ENCODE measurements around the gene SYT5. TPM values are rescaled to one million over a fixed set of nuclear protein-coding genes. Genes with fewer than 3 reads are reported as not detected.
A peak's percentile ranks its signal among the peaks of the same experiment; 100 is the strongest.
"Not testable (repeated sequence)": the region's sequence is repeated elsewhere in the genome, so short reads cannot be mapped to it uniquely, and the experiment has no call there.

Gene SYT5
- total RNA-seq, 1 donor from 2014 or later, result 0.06 TPM

GRCh38 chr19:55208880-55209692 is 29.0 kb upstream of the SYT5 start, which contains the start of gene PTPRH:
PTPRH (minus strand) TSS chr19:55209501; CDS start chr19:55209433, 68 bp downstream.
- no peak for DNase-seq (ENCODE audit: extremely low read depth, low read depth, low spot score)

GRCh38 chr19:55206664-55207500 is 26.8 kb upstream of the SYT5 start:
- no peak for DNase-seq (ENCODE audit: extremely low read depth, low read depth, low spot score)

- not testable (repeated sequence) for DNase-seq (ENCODE audit: extremely low read depth, low read depth, low spot score)
These were observed 22.1 kb upstream of the SYT5 start for GRCh38 chr19:55202199-55202598.

GRCh38 chr19:55199620-55200204 is 19.6 kb upstream of the SYT5 start:
- no peak for DNase-seq (ENCODE audit: extremely low read depth, low read depth, low spot score)

GRCh38 chr19:55198651-55199050 is 18.6 kb upstream of the SYT5 start:
- DNase-seq (ENCODE audit: extremely low read depth, low read depth, low spot score), result no peak

GRCh38 chr19:55197528-55197927 is 17.4 kb upstream of the SYT5 start:
- no peak for DNase-seq (ENCODE audit: extremely low read depth, low read depth, low spot score)

- no peak for DNase-seq (ENCODE audit: extremely low read depth, low read depth, low spot score)
These were observed 16.7 kb upstream of the SYT5 start for GRCh38 chr19:55196803-55197202.

- no peak for DNase-seq (ENCODE audit: extremely low read depth, low read depth, low spot score)
These were observed 13.4 kb upstream of the SYT5 start for GRCh38 chr19:55193481-55193880.

- DNase-seq (ENCODE audit: extremely low read depth, low read depth, low spot score), result peak; percentile 81
These were observed 9.3 kb upstream of the SYT5 start for GRCh38 chr19:55189403-55189835.

- DNase-seq (ENCODE audit: extremely low read depth, low read depth, low spot score), result no peak
These were observed 8.5 kb upstream of the SYT5 start for GRCh38 chr19:55188625-55189024.

GRCh38 chr19:55186080-55186479 is 6.0 kb upstream of the SYT5 start:
- DNase-seq (ENCODE audit: extremely low read depth, low read depth, low spot score), result no peak

- DNase-seq (ENCODE audit: extremely low read depth, low read depth, low spot score), result no peak
These were observed 1.7 kb upstream of the SYT5 start for GRCh38 chr19:55181740-55182139.

- no peak for DNase-seq (ENCODE audit: extremely low read depth, low read depth, low spot score)
These were observed 1.1 kb downstream of the SYT5 start for GRCh38 chr19:55178781-55179599.

GRCh38 chr19:55176076-55176475 is 4.0 kb downstream of the SYT5 start:
- DNase-seq (ENCODE audit: extremely low read depth, low read depth, low spot score), result no peak

- no peak for DNase-seq (ENCODE audit: extremely low read depth, low read depth, low spot score)
These were observed 4.8 kb downstream of the SYT5 start for GRCh38 chr19:55175117-55175867.

- DNase-seq (ENCODE audit: extremely low read depth, low read depth, low spot score), result no peak
These were observed 5.5 kb downstream of the SYT5 start for GRCh38 chr19:55174425-55175116.

- no peak for DNase-seq (ENCODE audit: extremely low read depth, low read depth, low spot score)
These were observed 6.2 kb downstream of the SYT5 start for GRCh38 chr19:55173714-55174409.

- no peak for DNase-seq (ENCODE audit: extremely low read depth, low read depth, low spot score)
These were observed 6.8 kb downstream of the SYT5 start for GRCh38 chr19:55173186-55173713.
